A673 (cell line): ENCODE data around the gene TYR.

Experiments used
- CTCF ChIP-seq: fragments of 300-800, 200-600 bp; sonication (generic); conservative IDR thresholded peaks from 2 replicates; pipeline ENCODE4 v1.5.1; 2017; ENCODE audit warnings: low read depth, mild to moderate bottlenecking, antibody characterized with exemption, low read length, moderate library complexity, mixed read lengths
- EZH2 ChIP-seq: fragments of 200-600 bp; sonication (generic); IDR thresholded peaks from 2 replicates; pipeline ENCODE4 v1.6.1; 2017; ENCODE audit warnings: borderline replicate concordance, low read depth, mild to moderate bottlenecking, mixed read lengths, antibody characterized with exemption, low read length; ENCODE audit not compliant: poor library complexity, severe bottlenecking

- TF ChIP-seq CTCF, result no peak
- no peak for TF ChIP-seq EZH2
Observed at GRCh38 chr11:89235083-89235482, 57.4 kb downstream of the TYR start.
